ENCODE measurements around the gene FMN1.

The FMN1 gene

GRCh38 chr15:32903591-32904290, 290.8 kb downstream of the FMN1 start:
- FAIRE-seq: no peak
- DNase-seq (ENCODE audit: insufficient read length, low spot score): no peak

DNA sequence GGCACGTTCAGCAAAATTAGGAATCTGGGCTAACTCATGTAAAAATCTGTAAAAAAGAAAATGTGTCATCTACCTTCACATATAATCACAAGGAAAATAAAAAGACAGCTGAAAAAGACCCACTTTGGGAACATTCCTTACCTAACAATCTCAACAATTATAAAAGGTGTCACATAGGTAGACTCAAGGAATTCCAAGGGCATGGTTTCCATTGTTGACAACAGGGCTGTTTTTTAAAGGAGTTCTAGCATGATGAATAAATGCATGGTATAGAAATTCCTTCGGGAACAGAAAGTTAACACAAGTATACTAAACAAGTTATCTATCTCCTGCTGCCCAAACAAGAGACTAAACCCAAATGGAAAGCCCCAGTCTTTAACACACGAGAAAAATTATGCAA, 292.5 kb downstream of the FMN1 start:
- FAIRE-seq: no peak

DNA sequence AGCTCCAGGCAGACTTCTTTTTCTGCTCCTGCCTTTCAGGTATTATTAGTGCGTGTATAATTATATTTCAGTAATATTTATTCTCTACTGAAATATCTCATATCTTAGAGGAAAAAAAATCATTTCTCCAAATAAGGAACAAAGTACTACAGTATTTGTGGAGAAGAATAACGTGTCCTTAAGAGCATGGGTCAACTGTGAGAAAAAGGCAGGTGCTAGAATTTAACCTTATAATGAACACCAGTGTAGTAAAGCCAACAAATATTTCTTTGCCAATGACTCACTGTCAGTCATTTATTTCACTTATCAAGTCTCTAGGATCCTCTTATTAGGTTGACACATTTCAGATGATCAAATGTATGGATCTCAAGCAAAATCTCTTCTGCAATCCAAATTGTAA, 293.3 kb downstream of the FMN1 start:
- DNase-seq (ENCODE audit: insufficient read length, low spot score): no peak
- no peak for FAIRE-seq

More for the DNA sequence above, 292.5 kb downstream of the FMN1 start:
- no peak for DNase-seq (ENCODE audit: insufficient read length, low spot score)

DNA sequence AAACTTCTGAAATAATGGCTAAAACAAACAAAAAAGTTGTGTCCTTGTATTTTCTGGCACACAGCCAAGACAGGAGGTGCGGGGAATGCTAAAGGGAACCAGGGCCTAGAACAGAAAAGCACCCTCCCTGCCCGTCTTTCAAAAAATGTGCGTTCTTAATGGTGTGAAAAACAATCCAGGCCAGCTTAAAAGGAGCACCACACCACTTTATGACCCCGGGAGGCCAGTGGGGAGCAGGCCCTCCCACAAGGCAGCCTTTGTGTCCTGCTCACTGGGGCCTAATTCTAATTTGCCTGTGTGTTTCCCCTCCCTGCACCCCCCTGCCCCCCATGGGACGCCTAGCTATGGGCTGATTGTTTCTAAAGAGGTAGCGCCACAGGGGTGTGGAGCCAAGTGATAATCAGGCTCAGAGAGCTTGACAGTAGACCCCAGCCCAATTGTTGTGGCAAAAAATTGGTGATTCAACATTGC, 295.4 kb downstream of the FMN1 start:
- FAIRE-seq (no peak), DNase-seq (ENCODE audit: insufficient read length, low spot score) (no peak)

DNA sequence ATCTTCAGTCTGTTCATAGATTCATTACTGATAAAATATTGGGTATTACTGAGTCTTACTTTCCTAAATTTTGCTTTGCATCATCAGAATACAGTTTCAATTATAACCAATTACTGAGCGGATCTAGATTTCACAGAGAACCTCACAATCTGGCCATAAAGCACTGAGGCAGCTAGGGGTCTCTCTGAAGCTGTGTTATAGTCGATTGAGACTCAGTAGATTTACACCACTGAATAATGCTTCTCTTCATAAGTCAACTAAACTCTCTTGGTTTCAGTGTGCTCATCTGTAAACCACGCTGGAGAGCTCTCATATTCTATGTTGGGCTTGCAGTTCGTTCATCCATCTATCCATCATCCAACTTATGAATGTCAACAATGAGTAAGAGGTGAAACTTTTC, 296.1 kb downstream of the FMN1 start:
- DNase-seq (ENCODE audit: insufficient read length, low spot score) (no peak), FAIRE-seq (no peak)

- no peak for FAIRE-seq
- DNase-seq (ENCODE audit: insufficient read length, low spot score): no peak
These were observed 301.1 kb downstream of the FMN1 start for GRCh38 chr15:32893421-32893820.

- FAIRE-seq: no peak
These were observed 305.3 kb downstream of the FMN1 start for GRCh38 chr15:32889214-32889613.

DNA sequence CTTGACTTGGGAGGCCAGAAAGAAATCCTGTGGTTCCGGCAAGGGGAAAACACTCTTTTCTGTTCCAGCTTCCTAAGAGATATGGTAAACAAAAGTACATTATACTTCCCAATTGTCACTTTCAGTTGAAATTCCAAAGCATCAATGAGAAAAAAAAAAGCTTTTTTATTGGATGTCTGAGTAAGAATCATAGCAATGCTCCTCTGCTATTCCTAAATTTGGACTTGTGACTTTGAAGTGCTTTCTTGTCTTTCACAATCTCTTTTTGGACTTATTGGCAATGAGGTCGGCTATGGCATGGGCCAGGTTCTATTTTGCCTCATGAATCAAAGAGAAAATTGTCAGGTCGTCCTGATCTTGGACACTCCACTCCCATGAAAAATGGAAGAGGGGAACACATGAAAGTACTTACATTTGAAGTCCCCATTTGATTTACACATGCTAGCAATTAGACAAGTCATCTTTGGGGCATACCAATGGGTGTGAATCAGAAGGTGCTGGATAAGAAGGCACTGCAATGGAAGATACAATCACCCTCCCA, 306.2 kb downstream of the FMN1 start:
- DNase-seq (ENCODE audit: insufficient read length, low spot score): no peak
- FAIRE-seq: no peak

More at GRCh38 chr15:32889214-32889613, 305.3 kb downstream of the FMN1 start:
- no peak for DNase-seq (ENCODE audit: insufficient read length, low spot score)

DNA sequence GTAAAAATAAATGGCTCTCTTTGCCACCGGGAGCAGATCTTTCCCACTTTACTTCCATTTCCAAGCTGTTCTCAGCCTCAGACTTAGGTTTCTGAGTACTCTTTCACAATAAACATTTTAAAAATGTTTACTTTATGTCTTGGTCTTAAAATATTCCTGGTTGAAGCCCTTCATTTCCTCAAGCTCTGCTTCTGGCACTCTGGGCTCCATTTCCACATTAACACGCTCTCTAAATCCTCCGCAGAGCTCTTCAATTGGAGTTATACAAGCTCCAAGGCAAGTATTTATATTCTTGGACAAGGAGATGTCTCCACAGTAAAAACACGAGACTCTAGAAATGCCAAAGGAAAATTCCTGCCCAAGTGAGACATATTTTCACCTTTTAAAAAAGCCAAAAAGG, 307.4 kb downstream of the FMN1 start:
- FAIRE-seq (no peak), DNase-seq (ENCODE audit: insufficient read length, low spot score) (no peak)

DNA sequence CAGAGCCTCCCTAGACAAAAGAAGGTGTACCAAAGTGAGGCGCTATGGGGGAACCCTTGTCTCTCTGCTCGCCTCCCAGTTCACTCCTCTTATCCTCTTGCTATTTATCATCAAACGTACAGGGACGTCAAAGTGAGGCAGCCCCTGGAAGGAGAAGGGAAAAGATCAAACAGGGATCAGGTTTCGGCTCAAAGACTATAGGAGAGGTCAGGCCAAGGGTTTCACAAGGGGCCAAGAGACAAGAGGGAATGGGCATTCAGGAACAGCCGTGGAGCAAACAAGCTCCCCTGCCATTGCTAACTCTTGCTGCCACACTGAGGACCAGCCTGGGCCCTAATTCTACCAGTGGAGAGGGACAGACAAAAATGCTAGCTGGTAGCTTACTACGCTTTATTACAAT, 308.1 kb downstream of the FMN1 start:
- DNase-seq (ENCODE audit: insufficient read length, low spot score): no peak
- no peak for FAIRE-seq

DNA sequence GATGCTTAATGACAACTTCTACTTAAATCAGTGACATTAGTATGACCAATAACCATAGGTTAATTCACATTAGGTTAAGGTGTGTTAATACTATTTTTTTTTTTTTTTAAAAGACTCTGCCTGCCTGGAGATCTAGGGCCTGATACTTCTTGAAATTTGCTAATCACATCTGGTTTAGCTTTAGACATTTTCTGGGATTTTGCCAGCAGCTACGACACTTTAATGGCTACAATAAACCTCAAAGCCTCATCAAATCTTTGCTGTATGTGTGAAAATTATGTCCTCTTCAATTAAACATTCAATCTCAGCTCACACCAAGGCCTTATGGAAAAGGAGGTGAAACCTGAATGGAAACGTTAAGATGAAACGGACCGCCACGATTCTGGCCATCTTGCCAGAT, 308.8 kb downstream of the FMN1 start:
- no peak for DNase-seq (ENCODE audit: insufficient read length, low spot score)
- FAIRE-seq: no peak

DNA sequence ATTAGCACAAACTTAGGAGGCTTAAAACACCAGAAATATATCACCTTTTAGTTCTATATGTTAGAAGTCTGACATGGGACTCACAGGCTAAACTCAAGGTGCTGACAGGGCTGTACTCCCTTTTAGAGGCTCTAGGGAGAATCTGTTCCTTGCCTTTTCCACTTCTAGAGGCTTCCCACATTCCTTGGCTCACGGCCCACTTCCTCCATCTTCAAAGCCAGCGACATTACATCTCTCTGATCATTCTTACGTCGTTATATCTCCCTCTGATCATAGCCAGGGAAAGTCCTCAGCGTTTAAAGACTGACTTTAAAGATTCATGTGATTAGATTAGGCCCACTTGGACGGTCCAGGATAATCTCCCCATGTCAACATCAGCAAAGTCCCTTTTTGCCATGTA, 310.4 kb downstream of the FMN1 start:
- FAIRE-seq: no peak
- DNase-seq (ENCODE audit: insufficient read length, low spot score): no peak

GRCh38 chr15:32882955-32883354, 311.6 kb downstream of the FMN1 start:
- no peak for FAIRE-seq
- DNase-seq (ENCODE audit: insufficient read length, low spot score): no peak

GRCh38 chr15:32881528-32881927, 313.0 kb downstream of the FMN1 start:
- DNase-seq (ENCODE audit: insufficient read length, low spot score) (no peak), FAIRE-seq (no peak)

GRCh38 chr15:32880642-32881041, 313.9 kb downstream of the FMN1 start:
- FAIRE-seq (no peak), DNase-seq (ENCODE audit: insufficient read length, low spot score) (no peak)

DNA sequence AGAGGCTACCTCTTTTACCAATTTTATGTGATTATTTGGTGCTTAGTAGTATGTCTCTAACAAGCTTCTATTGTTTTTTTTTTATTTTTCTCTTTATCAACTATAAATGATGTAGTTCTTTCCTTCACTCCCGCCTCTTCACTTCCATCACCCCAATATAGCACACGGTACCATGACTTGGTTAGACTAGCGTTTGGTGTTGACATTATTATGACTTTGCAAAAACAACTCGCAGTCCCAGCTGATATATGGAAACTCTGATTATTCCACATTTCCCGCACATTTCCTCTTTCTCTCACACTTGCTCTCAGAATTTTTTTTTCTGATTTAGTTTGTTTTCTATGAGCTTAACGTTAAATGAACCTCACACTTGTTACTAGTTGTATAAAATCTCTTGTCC, 314.5 kb downstream of the FMN1 start:
- no peak for DNase-seq (ENCODE audit: insufficient read length, low spot score)
- no peak for FAIRE-seq

DNA sequence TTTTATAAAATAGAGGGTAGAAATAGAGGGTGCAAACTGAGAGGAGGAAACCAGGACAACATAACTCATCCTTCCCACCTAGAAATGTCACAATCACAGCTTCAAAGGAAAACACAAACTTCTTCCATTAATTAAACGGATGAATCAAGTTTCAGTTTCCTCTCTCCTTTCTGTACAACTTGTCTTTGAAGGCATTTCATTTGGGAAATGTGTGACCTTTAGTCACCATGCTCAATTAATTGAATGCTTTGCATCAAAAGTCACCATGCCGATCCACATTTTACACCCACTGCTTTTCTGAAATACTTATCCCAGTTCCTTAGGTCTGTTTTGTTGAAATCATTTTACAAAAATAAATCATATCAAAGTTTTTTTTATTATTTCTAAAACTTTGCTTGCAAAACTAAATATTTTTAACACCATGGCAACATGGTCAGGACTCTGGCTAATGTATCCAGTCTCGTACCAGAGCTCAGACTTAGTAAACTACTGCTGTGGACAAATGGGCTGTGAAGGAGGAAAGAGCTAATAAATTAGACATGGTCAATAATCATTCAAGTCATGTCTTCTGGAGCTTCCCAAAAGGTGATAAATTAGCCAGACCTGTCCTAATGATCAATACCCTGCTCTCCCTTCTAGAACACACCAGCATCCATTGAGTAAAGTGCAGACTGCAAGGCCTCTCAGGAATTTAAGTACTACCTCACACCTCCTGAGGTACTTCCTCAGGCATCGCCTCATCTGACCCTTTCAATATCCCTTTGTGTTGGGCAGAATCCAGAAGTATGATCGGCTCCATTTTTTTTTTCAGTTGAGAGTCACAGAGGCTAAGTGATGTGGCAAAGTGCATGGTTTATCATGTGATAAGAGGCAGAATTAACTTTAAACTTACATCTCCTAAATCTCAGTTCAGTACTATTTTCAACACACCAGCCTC, 315.4 kb downstream of the FMN1 start:
- FAIRE-seq (no peak), DNase-seq (ENCODE audit: insufficient read length, low spot score) (no peak)

DNA sequence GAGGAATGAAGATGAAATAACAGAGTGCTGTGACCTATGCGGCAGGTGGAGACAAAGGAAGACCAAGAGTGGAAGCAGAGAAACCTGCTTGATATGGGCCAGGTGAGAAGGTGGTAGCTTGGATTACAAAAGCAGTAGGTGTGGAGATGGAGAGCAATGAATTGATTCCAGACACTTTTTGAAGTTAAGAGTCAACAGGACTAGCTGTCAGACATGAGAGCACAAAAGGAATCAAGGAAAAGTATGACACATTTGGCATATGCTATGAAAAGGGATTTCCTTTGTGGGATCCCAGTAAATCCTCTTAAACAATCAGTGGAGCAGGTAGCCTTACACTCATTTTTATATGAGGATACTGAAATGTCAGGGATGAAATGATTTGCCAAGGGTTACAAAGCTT, 316.2 kb downstream of the FMN1 start:
- no peak for FAIRE-seq
- no peak for DNase-seq (ENCODE audit: insufficient read length, low spot score)

DNA sequence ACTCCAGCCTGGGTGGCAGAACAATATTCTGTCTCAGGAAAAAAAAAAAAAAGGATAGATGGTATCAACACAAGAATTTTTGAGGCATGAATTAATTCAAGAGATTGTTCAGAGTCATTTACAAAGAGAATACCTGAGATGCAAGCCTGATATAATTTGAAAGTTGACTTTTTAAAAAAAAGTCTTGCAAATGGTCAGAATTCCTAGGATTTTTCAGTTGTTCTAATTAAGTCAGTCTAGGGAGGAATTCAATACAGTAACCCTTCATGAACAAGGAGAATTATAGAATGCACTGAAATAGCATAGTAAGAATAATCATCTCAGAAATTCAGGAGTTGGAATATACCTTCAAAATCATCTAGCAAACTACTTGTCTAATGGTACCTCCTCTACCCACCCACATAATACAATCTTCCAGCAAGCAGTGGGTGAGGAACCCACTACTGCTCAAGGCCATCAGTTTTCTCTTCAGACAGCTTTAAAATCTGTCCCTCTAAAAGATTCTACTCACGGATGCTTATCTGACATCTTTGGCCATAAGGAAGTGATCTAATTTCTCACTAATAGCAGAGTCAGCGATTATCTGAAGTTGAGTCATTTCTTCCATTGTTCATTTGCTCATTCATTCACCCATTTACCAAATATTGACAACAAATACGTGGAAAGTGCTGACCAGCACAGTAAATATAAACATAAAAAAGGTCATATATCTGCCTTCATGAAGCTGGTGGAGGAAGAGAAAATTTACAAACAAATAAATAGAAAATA, 317.1 kb downstream of the FMN1 start:
- FAIRE-seq: no peak
- no peak for DNase-seq (ENCODE audit: insufficient read length, low spot score)

- DNase-seq (ENCODE audit: insufficient read length, low spot score) (no peak), FAIRE-seq (no peak)
These were observed 321.0 kb downstream of the FMN1 start for GRCh38 chr15:32873284-32874114.
